Measurements from ENCODE around the gene HMOX1. TPM values are rescaled to one million over a fixed set of nuclear protein-coding genes. Genes with fewer than 3 reads are reported as not detected.

Gene HMOX1
- total RNA-seq, 2 donors from 2014 or later = 31.0 to 50.3 TPM

- intact Hi-C loops (cut with DNase I) = no loop called here
- no peak overlapping the region for H3K27ac ChIP-seq
- DNase-seq = no peak
- no peaks in the 10 kb centered on the region for H3K9me3 ChIP-seq
- H3K4me1 ChIP-seq = no peaks in the 10 kb centered on the region
- H3K9ac ChIP-seq (ENCODE audit: low read depth in 2 of 2, low read length in 2 of 2) = no peak overlapping the region
- TF ChIP-seq CTCF (IDR thresholded peaks at IDR 0.05) = no peak
- H3K27me3 ChIP-seq = no peaks in the 10 kb centered on the region
- no peak overlapping the region for H3K4me3 ChIP-seq
- H3K36me3 ChIP-seq = no peaks in the 10 kb centered on the region
These were observed 32.2 kb upstream of the HMOX1 start for GRCh38 chr22:35348703-35349102.

- DNase-seq = no peak
- intact Hi-C loops (cut with DNase I) = no loop called here
- no peak for TF ChIP-seq CTCF (IDR thresholded peaks at IDR 0.05)
These were observed 31.6 kb upstream of the HMOX1 start for GRCh38 chr22:35349368-35349703.

GRCh38 chr22:35349704-35350538, 31.0 kb upstream of the HMOX1 start:
- no peak for DNase-seq

More at GRCh38 chr22:35349368-35349703, 31.6 kb upstream of the HMOX1 start:
- Histone ChIP-seq H3K27ac (no peak overlapping the region), H3K9me3 (no peaks in the 10 kb centered on the region), H3K4me3 (no peak overlapping the region), H3K4me1 (no peaks in the 10 kb centered on the region), H3K36me3 (no peaks in the 10 kb centered on the region), H3K9ac (ENCODE audit: low read depth in 2 of 2, low read length in 2 of 2) (no peak overlapping the region), H3K27me3 (no peaks in the 10 kb centered on the region)

GRCh38 chr22:35350539-35351503, 30.1 kb upstream of the HMOX1 start:
- intact Hi-C loops (cut with DNase I) = loop anchor here (5.0 kb wide), 3 partner anchors 231 to 771 kb away; partner anchors contain the start of gene MB
- H3K9me3 ChIP-seq = no peaks in the 10 kb centered on the region
- peak overlapping the region; percentile 42 for H3K4me3 ChIP-seq
- peak overlapping the region; percentile 56 to 71 for H3K9ac ChIP-seq (ENCODE audit: low read depth in 2 of 2, low read length in 2 of 2)
- DNase-seq = peak; percentile 93
- no peaks in the 10 kb centered on the region for H3K4me1 ChIP-seq
- no peaks in the 10 kb centered on the region for H3K36me3 ChIP-seq
- H3K27ac ChIP-seq = peak overlapping the region; percentile 12
- no peaks in the 10 kb centered on the region for H3K27me3 ChIP-seq
- peak; percentile 92 for TF ChIP-seq CTCF (IDR thresholded peaks at IDR 0.05)

More at GRCh38 chr22:35349704-35350538, 31.0 kb upstream of the HMOX1 start:
- Histone ChIP-seq H3K9me3 (no peaks in the 10 kb centered on the region), H3K27ac (peak overlapping the region; percentile 12), H3K4me1 (no peaks in the 10 kb centered on the region), H3K36me3 (no peaks in the 10 kb centered on the region), H3K9ac (ENCODE audit: low read depth in 2 of 2, low read length in 2 of 2) (peak overlapping the region; percentile 16 to 27), H3K27me3 (no peaks in the 10 kb centered on the region), H3K4me3 (no peak overlapping the region)
- no peak for TF ChIP-seq CTCF (IDR thresholded peaks at IDR 0.05)
- intact Hi-C loops (cut with DNase I) = loop anchor here (5.0 kb wide), 3 partner anchors 232 to 772 kb away; partner anchors contain the start of gene MB
